NCI-H2227 treated with DMSO at 0.1 percent for 48 hours (cell line): Measurements from ENCODE around the gene KCNK10.

Source experiments
- DNase-seq: peaks from one replicate; lab custom pipeline; 2025; lab: John Stamatoyannopoulos, UW

KCNK10 gene

GRCh38 chr14:88227693-88228092, 95.4 kb downstream of the KCNK10 start:
- no peak for DNase-seq

DNA sequence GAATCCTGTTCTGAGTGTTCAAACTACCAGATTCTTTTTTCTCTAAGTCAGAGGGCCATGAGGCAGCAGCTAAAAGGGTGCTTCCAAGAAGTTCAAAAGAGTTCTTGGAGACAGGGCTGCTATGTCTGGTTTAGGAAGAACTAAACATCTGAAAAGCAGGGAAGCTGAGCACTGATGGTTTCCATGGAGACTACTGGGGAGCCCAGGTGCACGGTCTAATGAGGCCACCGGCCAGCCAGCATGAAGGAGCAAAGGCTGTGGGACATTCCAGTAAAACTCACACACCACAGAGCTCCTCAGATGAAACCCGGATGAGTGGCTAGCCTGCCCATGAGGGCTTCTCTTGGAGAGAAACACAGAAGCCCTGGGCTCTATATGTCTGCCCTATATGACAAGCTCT, 97.3 kb downstream of the KCNK10 start:
- no peak for DNase-seq

GRCh38 chr14:88218119-88218915, 104.8 kb downstream of the KCNK10 start:
- DNase-seq: no peak

DNA sequence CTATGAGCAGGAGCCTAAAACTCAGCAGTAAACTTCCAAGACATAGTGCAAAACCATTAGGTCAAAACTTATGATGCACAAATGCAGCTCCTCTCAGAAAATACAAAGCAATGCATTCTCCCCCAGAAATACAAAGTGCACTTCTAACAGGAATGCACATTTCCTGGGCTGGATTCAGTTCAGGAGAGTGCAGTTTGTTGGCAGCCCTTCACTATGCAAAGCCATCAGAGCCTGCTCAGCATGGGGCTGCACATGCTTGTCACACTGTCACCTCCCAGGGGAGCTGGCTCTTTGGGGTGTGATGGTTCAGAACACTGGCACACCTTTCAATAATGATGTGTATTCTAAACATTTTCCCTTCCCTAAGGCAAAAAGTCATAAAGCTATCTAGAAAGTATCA, 110.4 kb downstream of the KCNK10 start:
- no peak for DNase-seq

GRCh38 chr14:88210426-88210825, 112.6 kb downstream of the KCNK10 start:
- no peak for DNase-seq

- DNase-seq: no peak
These were observed 113.8 kb downstream of the KCNK10 start for GRCh38 chr14:88209273-88209672.

GRCh38 chr14:88208858-88209257, 114.2 kb downstream of the KCNK10 start:
- no peak for DNase-seq

DNA sequence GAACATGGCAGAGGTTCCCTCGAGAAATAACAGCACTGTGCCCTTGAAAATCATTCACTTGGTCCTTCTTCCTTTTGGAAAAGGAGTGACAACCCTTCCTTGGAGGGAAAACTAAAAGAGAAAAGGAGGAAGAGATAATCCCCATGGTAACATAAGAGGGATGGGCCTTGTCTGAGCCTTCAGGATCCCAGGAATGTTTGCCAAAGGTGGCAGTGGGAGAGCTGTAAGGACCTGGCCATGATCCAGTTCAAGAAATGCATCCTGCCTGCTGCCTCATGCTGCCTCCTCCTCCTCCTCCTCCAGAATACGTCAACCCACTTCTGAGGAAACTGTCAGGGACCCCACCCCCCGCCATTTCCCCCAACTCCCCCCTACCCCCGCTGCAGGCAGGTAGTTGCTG, 118.8 kb downstream of the KCNK10 start:
- no peak for DNase-seq

DNA sequence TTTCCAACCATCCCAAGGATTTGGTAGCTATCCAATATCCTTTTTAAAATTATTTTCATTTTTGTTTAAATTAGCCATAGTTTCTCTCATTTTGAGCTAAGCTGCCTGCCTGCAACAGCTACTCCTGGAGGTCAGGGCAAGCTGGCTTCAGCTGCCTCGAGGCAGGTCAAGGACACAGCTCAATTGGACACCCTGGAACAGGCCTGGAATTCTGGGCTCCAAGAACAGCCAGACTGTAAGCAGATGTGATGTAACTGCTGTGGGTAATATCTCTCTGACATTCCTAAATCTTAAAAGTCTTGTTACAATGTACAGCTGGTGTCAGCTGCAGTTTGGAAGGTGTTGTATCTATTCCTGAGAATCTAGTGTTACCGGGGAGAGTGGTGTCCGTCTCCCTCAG, 119.8 kb downstream of the KCNK10 start:
- DNase-seq: no peak

GRCh38 chr14:88202286-88202685, 120.8 kb downstream of the KCNK10 start:
- no peak for DNase-seq

GRCh38 chr14:88201851-88202250, 121.2 kb downstream of the KCNK10 start:
- DNase-seq: no peak

DNA sequence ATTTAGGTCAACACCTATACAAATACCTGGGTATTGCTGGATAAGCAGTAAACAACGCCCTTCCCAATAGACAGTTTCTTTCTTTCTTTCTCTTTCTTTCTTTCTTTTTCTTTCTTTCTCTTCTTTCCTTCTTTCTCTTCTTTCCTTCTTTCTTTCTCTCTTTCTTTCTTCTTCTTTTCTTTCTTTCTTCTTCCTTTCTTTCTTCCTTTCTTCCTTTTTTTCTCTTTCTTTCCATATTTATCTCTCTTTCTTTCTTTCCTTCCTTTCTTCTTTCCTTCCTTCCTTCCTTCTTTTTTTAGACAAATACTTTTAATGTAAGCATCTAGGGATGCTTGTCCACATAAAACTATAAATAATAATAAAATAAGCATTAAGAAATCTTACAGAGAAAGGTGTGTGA, 123.2 kb downstream of the KCNK10 start:
- no peak for DNase-seq

- no peak for DNase-seq
These were observed 124.6 kb downstream of the KCNK10 start for GRCh38 chr14:88198446-88198845.

DNA sequence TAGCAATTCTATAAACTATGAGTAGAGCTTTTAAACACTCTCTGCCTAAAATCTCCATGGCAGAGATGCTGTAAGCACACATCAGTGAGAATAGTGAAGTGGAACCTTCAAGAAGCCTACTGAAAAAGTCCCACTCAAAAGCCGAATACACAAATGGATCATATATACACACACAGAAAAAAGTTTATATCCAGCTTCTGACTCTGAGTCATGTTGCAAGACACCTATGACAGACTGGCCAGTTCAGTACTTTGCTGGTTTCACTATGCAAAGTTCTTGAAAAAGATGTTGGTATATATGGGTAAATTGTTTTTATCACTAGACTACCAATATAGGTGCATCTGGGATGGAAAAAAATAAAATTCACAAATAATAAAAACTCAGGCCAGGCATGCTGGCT, 126.1 kb downstream of the KCNK10 start:
- no peak for DNase-seq

DNA sequence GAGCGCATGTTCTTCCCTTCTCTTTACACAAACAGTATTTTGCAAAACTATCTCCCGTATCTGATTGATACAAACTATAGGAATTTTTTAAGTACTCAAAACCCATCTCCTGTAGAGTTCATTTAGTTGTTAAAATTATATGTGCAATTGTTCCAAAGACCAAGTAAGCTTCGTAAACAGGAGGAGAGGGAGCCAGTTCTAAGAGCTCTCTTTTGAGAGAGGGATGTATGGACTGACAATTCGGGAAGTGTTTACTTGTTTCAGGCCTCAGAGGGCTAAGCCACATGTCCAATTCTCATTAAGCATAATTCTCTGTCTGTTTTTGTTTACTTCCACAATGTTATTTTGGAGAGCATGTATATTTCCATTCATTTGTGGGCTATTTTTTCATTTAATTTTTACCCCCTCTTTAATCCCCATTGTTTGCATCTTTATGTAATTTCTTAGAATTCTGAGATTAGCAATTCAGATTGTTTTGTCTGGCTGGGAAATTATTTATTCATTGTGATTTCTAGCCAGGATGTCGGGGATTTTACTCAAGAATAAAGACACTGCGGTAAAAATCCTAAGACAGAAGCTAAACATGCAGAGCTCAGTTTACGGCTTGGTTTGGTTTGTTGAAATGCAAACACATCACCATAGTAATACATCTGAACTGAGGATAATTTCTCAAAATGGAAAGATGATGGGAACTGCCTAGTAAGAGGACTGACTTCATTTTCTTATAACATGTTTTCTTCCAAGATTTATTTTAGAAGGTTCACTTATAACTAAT, 126.8 kb downstream of the KCNK10 start:
- no peak for DNase-seq

GRCh38 chr14:88195676-88196075, 127.4 kb downstream of the KCNK10 start:
- no peak for DNase-seq

DNA sequence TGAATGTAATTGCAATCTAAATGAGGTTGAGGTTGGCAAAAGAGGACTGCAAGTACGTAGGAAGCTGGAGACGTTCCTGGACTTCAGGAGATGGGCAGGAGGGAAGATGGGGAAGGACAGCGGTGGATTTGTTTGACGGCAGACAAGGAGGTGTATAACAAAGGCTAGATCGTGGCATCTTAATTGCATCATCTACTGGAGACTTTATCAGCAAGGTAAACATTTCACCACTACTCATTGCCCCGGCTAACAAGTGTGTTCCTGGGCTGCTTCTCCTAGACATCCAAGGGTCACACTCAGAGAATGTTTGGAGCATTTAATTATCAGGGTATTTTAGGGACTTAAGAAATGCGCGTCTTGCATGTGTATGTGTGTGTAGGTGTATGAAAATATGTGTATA, 128.5 kb downstream of the KCNK10 start:
- DNase-seq: no peak

DNA sequence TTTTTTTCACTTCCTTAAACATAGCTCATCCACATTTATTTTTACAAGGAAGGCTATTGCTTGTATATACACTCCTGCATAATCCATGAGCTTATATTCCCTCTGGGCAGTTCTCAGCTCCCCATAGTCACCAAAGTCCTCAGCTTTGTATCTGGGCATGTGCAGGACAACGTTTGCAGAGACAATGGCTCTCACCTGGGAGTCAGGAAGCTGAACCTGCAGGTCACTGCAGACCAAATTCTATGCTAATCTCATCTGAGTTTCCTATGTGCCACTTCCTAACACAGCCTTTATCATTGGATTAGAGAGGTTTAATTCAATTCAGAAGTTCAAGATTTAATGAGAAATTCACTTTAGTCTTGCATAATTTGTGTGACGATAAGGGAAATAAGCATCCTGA, 131.5 kb downstream of the KCNK10 start:
- DNase-seq: no peak

DNA sequence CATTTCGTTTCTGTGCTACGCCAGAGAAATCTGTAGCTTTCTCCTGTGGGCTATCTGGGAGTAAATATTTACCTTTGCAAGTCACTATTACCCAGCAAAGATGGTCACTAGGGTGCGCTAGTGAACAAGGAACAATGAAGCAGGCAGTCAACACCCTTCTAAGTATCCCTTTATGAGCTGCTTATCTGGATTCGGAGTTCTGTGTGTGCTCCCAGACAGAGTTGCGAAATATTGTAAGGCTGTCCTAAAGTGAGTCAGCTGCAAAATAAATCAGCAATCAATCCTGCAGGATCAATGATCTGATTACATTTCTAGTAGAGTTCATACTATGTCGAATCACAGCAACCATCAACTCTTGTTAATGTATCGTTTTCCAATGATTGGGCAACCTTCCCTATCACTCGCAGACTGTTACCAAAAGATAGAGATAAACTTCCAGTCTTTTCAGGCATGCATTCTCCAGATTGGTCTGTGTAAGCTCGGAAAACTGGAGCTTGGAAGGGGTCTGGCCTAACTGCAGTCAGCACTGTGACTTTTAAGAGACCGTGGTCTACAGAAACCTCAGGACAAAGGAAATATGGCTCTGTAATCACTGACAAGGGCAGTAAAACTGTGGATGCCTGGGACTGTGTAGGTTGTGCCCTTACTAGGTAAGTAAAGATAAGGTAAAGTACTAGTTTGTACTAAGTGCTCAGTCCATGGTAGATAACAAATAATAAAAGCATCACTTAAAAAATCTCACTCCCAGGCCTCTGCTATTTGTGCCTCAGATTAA, 133.5 kb downstream of the KCNK10 start:
- DNase-seq: peak; percentile 21

DNA sequence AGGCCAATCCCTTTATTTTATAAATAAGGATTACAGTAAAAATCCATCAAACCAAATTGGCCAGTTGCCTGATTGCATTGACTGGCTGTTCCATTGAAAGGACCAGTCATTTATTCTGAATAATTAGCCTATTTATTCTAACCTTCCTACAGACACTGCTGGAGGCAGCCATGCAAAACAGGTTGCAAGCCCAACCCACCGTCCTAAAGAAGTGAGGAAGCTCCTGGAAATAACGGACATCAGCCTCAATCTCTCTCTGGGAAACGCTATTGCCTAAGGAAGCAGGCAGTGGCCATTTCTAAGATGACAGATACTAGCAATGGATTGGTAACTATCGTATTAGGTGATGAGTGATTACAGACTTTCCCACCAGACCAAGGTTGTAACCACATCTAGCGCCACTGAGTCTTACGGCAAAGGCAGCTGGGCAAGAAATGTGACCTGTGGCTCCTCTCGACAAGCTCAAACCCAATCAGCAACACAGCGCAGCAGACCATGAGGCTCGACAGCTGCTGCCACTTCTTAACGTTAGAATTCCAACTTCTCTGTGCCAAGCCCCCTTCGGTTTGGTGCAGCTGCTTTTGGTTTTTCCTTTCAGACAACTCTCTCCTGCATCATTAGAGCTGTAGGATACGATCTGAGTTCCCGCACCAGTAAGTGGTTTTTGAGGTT, 134.2 kb downstream of the KCNK10 start:
- DNase-seq: no peak

DNA sequence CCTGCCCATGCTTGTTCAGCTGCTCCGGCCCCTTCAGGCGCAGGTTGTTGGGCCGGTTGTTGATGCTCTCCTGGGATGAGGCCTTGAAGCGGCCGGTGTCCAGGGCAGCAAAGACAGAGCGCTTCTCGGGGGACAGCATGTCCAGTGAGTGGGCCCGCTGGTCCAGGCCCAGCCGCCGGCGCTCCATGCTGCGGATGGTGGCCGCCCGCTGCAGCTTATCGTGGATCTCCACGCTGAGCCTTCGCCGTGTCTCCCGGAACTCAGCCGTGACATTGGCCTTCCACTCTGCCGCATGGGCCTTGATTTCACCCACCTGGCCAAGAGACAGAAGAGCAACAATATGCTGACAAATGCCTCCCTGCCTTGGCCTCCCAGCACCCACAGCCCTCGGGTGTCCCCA, 137.2 kb downstream of the KCNK10 start:
- DNase-seq: no peak

DNA sequence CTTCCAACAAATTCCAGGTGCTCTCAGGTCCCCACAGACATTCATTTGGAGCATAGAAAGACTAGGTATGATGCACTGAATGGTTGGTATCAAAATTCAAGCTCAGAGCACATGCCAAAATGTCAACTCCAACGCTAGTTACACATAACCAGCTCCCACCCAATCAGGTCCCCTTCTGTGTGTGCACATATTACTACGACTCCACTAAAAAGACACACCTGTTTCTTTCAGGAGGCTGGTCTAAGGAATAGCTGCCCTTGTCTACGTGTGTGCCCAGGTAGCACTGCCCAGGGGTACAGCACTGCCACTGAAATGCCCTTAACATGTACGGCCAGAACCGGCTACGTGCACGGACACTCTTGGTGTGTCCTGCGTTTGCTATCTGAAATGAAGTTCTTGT, 138.1 kb downstream of the KCNK10 start:
- DNase-seq: no peak
